Measurements from ENCODE around the gene SNX15. TPM values are rescaled to one million over a fixed set of nuclear protein-coding genes. Genes with fewer than 3 reads are reported as not detected.

SNX15 gene
- total RNA-seq, 1 donor from 2014 or later, result 25.1 TPM

- H3K36me3 ChIP-seq, result peaks cover 0 to 2% of the 10 kb centered on the region in 2 donors
- peak overlapping the region; percentile 81 to 91 for H3K4me3 ChIP-seq
- no peaks in the 10 kb centered on the region for H3K9me3 ChIP-seq
- peaks cover 3 to 17% of the 10 kb centered on the region in 2 donors for H3K4me1 ChIP-seq
- intact Hi-C loops (cut with DNase I), result loop anchor here (1.0 to 5.0 kb wide), 5 partner anchors 71 to 166 kb away; partner anchors contain the start of genes ATG2A, CDCA5, VPS51 and ZFPL1
- peak; percentile 70 to 96 for DNase-seq (ENCODE audit: low spot score in 2 of 2)
- H3K27ac ChIP-seq, result peak overlapping the region; percentile 99
- H3K27me3 ChIP-seq, result no peaks in the 10 kb centered on the region
- peak; percentile 72 to 80 (median 80) for TF ChIP-seq CTCF (IDR thresholded peaks at IDR 0.05)
Observed at GRCh38 chr11:65013130-65013887, 13.9 kb upstream of the SNX15 start.

- Histone ChIP-seq H3K4me3 (peak within 1 kb of the TSS; percentile 81 to 91), H3K36me3 (peaks cover 7 to 8% of the 10 kb centered on the region in 2 donors), H3K9me3 (no peaks in the 10 kb centered on the region), H3K4me1 (peaks cover 3 to 17% of the 10 kb centered on the region in 2 donors), H3K27ac (peak within 1 kb of the TSS; percentile 99), H3K27me3 (no peaks in the 10 kb centered on the region)
- intact Hi-C loops (cut with DNase I), result loop anchor here (1.0 to 5.0 kb wide), 9 partner anchors 13 to 167 kb away; partner anchors contain the start of genes ATG2A, CDCA5, FAU and MRPL49
- DNase-seq (ENCODE audit: low spot score in 2 of 2), result peak; percentile 59 to 95
- peak; percentile 39 to 93 (median 74) for TF ChIP-seq CTCF (IDR thresholded peaks at IDR 0.05)
Observed at GRCh38 chr11:65013888-65014725, 13.1 kb upstream of the SNX15 start, which contains the start of gene ARL2. Gene ARL2, plus strand, starts transcription at chr11:65014160. Its CDS starts 48 bp downstream, at chr11:65014208.

DNA sequence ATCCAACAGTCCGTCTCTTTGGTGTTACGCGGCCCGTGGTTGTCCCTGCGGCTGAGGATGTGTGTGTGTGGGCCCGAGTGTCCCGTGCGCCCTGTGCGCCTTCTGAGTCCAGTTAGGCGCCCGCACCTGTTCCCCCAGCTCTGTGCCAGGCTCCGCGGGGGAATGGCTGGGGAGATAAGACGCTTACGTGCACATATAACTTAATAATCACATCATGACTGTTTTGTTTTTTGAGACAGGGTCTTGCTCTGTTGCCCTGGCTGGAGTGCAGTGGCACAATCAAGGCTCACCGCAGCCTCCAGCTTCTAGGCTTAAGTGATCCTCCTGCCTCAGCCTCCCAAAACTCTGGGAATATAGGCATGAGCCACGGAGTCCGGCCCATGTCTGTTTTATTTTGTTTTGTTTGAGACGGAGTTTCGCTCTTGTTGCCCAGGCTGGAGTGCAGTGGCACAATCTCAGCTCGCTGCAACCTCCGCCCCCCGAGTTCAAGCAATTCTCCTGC is 12.5 kb upstream of the SNX15 start:
- H3K27me3 ChIP-seq, result no peaks in the 10 kb centered on the region
- no peak for TF ChIP-seq CTCF (IDR thresholded peaks at IDR 0.05)
- DNase-seq (ENCODE audit: low spot score in 2 of 2), result peak in 1 of 2 donors; percentile 69
- H3K4me3 ChIP-seq, result peak overlapping the region; percentile 81 to 91
- peak overlapping the region; percentile 99 for H3K27ac ChIP-seq
- H3K36me3 ChIP-seq, result peaks cover 10 to 12% of the 10 kb centered on the region in 2 donors
- H3K4me1 ChIP-seq, result peaks cover 3 to 17% of the 10 kb centered on the region in 2 donors
- intact Hi-C loops (cut with DNase I), result loop anchor here (1.0 to 5.0 kb wide), 6 partner anchors 13 to 167 kb away; partner anchors contain the start of genes FAU, MRPL49, PPP2R5B and SAC3D1
- no peaks in the 10 kb centered on the region for H3K9me3 ChIP-seq

DNA sequence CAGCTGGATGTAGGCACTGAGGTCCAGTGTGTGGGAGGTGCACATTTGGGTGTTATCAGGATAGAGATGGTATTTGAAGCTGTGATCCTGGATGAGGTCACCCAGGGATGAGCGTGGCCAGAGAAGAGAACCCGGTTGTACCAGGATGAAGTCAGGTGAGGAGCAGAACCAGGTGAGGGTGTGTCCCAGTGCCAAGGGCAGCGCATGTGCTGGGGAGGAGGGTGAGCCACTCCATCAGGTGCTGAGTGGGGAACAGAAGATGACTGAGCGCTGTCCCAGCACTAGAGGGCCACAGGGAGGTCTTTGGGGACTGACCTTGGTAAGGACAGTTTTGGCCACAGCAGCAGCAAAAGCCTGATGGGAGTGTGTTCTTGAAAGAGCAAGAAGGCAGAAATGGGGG is 10.5 kb upstream of the SNX15 start:
- DNase-seq (ENCODE audit: low spot score in 2 of 2), result no peak
- peaks cover 3 to 17% of the 10 kb centered on the region in 2 donors for H3K4me1 ChIP-seq
- H3K27ac ChIP-seq, result no peak overlapping the region
- no peaks in the 10 kb centered on the region for H3K9me3 ChIP-seq
- intact Hi-C loops (cut with DNase I), result no loop called here
- TF ChIP-seq CTCF (IDR thresholded peaks at IDR 0.05), result no peak
- H3K27me3 ChIP-seq, result no peaks in the 10 kb centered on the region
- no peak overlapping the region for H3K4me3 ChIP-seq
- H3K36me3 ChIP-seq, result peaks cover 12 to 30% of the 10 kb centered on the region in 2 donors

GRCh38 chr11:65017937-65018336 is 9.3 kb upstream of the SNX15 start:
- no peak for TF ChIP-seq CTCF (IDR thresholded peaks at IDR 0.05)
- H3K27ac ChIP-seq, result no peak overlapping the region
- peaks cover 17 to 34% of the 10 kb centered on the region in 2 donors for H3K36me3 ChIP-seq
- H3K4me1 ChIP-seq, result peaks cover 3 to 17% of the 10 kb centered on the region in 2 donors
- no peak for DNase-seq (ENCODE audit: low spot score in 2 of 2)
- no peak overlapping the region for H3K4me3 ChIP-seq
- no peaks in the 10 kb centered on the region for H3K27me3 ChIP-seq
- intact Hi-C loops (cut with DNase I), result no loop called here
- H3K9me3 ChIP-seq, result no peaks in the 10 kb centered on the region

Measured in ascending aorta (tissue), 2 donors.